Measurements from ENCODE around the gene AMOTL2. TPM values are rescaled to one million over a fixed set of nuclear protein-coding genes. Genes with fewer than 3 reads are reported as not detected.

The AMOTL2 gene
- total and polyA plus RNA-seq, 4 donors: 4.2 to 16.7 (median 9.4) TPM

- TF ChIP-seq HNF4G (IDR thresholded peaks at IDR 0.05): no peak
- TF ChIP-seq EGR1 (IDR thresholded peaks at IDR 0.05; ENCODE audit: low read depth in 2 of 2): no peak
- no peak overlapping the region for H3K4me3 ChIP-seq (ENCODE audit: low read depth in 1 of 3, low read length in 3 of 3)
- H3K4me1 ChIP-seq (ENCODE audit: control insufficient read depth in 4 of 4, insufficient read depth in 4 of 4, low read length in 3 of 4): peaks cover 4 to 10% (median 6%) of the 10 kb centered on the region in 4 donors
- no peak overlapping the region for H3K27ac ChIP-seq (ENCODE audit: low read depth in 1 of 2, low read length in 2 of 2)
- H3K9me3 ChIP-seq (ENCODE audit: control insufficient read depth in 4 of 4, low read length in 3 of 4): peaks cover 3 to 16% (median 6%) of the 10 kb centered on the region in 4 donors
- H3K27me3 ChIP-seq (ENCODE audit: control insufficient read depth in 4 of 4, insufficient read depth in 4 of 4, low read length in 3 of 4): peaks cover 0 to 3% (median 1%) of the 10 kb centered on the region in 4 donors
- H3K9ac ChIP-seq (ENCODE audit: low read depth in 1 of 2, low read length in 2 of 2): no peak overlapping the region
- H3K36me3 ChIP-seq (ENCODE audit: control insufficient read depth in 4 of 4, insufficient read depth in 3 of 4, low read depth in 1 of 4, low read length in 3 of 4): no peaks in the 10 kb centered on the region
- DNase-seq (ENCODE audit: low spot score): no peak
- 89% methylated on average over 4 of the region's 4 CpGs for WGBS
Observed at GRCh38 chr3:134404366-134404885, 30.2 kb upstream of the AMOTL2 start.

- DNase-seq (ENCODE audit: low spot score): no peak
- no peaks in the 10 kb centered on the region for H3K4me1 ChIP-seq (ENCODE audit: control insufficient read depth in 4 of 4, insufficient read depth in 4 of 4, low read length in 3 of 4)
- no peaks in the 10 kb centered on the region for H3K36me3 ChIP-seq (ENCODE audit: control insufficient read depth in 4 of 4, insufficient read depth in 3 of 4, low read depth in 1 of 4, low read length in 3 of 4)
- no peak overlapping the region for H3K9ac ChIP-seq (ENCODE audit: low read depth in 1 of 2, low read length in 2 of 2)
- no peak overlapping the region for H3K4me3 ChIP-seq (ENCODE audit: low read depth in 1 of 3, low read length in 3 of 3)
- peaks cover 0 to 7% (median 0%) of the 10 kb centered on the region in 4 donors for H3K27me3 ChIP-seq (ENCODE audit: control insufficient read depth in 4 of 4, insufficient read depth in 4 of 4, low read length in 3 of 4)
- TF ChIP-seq ATF3 (IDR thresholded peaks at IDR 0.05) (no peak), RXRA (IDR thresholded peaks at IDR 0.05) (no peak), EGR1 (IDR thresholded peaks at IDR 0.05; ENCODE audit: low read depth in 2 of 2) (no peak)
- H3K9me3 ChIP-seq (ENCODE audit: control insufficient read depth in 4 of 4, low read length in 3 of 4): peaks cover 3 to 13% (median 6%) of the 10 kb centered on the region in 4 donors
- WGBS: 81% methylated on average over 7 of the region's 7 CpGs
- no peak overlapping the region for H3K27ac ChIP-seq (ENCODE audit: low read depth in 1 of 2, low read length in 2 of 2)
Observed at GRCh38 chr3:134397755-134398154, 23.5 kb upstream of the AMOTL2 start.

- Histone ChIP-seq H3K4me1 (ENCODE audit: control insufficient read depth in 4 of 4, insufficient read depth in 4 of 4, low read length in 3 of 4) (no peaks in the 10 kb centered on the region), H3K4me3 (ENCODE audit: low read depth in 1 of 3, low read length in 3 of 3) (no peak overlapping the region), H3K9ac (ENCODE audit: low read depth in 1 of 2, low read length in 2 of 2) (no peak overlapping the region), H3K27ac (ENCODE audit: low read depth in 1 of 2, low read length in 2 of 2) (no peak overlapping the region), H3K36me3 (ENCODE audit: control insufficient read depth in 4 of 4, insufficient read depth in 3 of 4, low read depth in 1 of 4, low read length in 3 of 4) (no peaks in the 10 kb centered on the region), H3K9me3 (ENCODE audit: control insufficient read depth in 4 of 4, low read length in 3 of 4) (no peaks in the 10 kb centered on the region), H3K27me3 (ENCODE audit: control insufficient read depth in 4 of 4, insufficient read depth in 4 of 4, low read length in 3 of 4) (peaks cover 0 to 7% (median 0%) of the 10 kb centered on the region in 4 donors)
- TF ChIP-seq TAF1 (conservative IDR thresholded peaks at IDR 0.05) (no peak), EGR1 (IDR thresholded peaks at IDR 0.05; ENCODE audit: low read depth in 2 of 2) (no peak), FOXA1 (IDR thresholded peaks at IDR 0.05) (no peak), RAD21 (IDR thresholded peaks at IDR 0.05) (no peak), REST (IDR thresholded peaks at IDR 0.05) (no peak), HNF4G (IDR thresholded peaks at IDR 0.05) (no peak), GABPA (IDR thresholded peaks at IDR 0.05 in 1 of 2, conservative IDR thresholded peaks at IDR 0.05 in 1 of 2) (no peak), JUND (IDR thresholded peaks at IDR 0.05) (no peak), FOXA2 (IDR thresholded peaks at IDR 0.05) (no peak), ZBTB33 (IDR thresholded peaks at IDR 0.05) (no peak), YY1 (IDR thresholded peaks at IDR 0.05) (no peak), HNF4A (conservative IDR thresholded peaks at IDR 0.05) (no peak), SP1 (IDR thresholded peaks at IDR 0.05) (no peak), NR2F2 (IDR thresholded peaks at IDR 0.05) (no peak), MAX (IDR thresholded peaks at IDR 0.05) (no peak), RXRA (IDR thresholded peaks at IDR 0.05) (no peak), CTCF (IDR thresholded peaks at IDR 0.05; ENCODE audit: low read depth, low read length, missing input control) (no peak), ATF3 (IDR thresholded peaks at IDR 0.05) (no peak)
- WGBS: 95% methylated on average over 1 of the region's 1 CpG
- DNase-seq (ENCODE audit: low spot score): no peak
Observed at GRCh38 chr3:134395103-134395502, 20.9 kb upstream of the AMOTL2 start.
